ENCODE measurements around the gene ZPR1.

GRCh38 chr11:116775975-116776374 is 11.8 kb downstream of the ZPR1 start:
- TF ChIP-seq CEBPB (IDR thresholded peaks at IDR 0.05; ENCODE audit: low read depth, low read length) = no peak
- no peak for TF ChIP-seq BHLHE40 (IDR thresholded peaks at IDR 0.05; ENCODE audit: low read depth, low read length)
- no peak for TF ChIP-seq CTCF (conservative IDR thresholded peaks at IDR 0.05; ENCODE audit: low read depth, low read length)
- no peak for TF ChIP-seq RAD21 (IDR thresholded peaks at IDR 0.05; ENCODE audit: low read length)
- no peak for TF ChIP-seq NFE2L2 (IDR thresholded peaks at IDR 0.05; ENCODE audit: low read depth, low read length)
- no peak for TF ChIP-seq POLR2A (IDR thresholded peaks at IDR 0.05; ENCODE audit: low read depth, low read length)
- TF ChIP-seq SMC3 (IDR thresholded peaks at IDR 0.05; ENCODE audit: low read depth, low read length) = no peak
- no peak for TF ChIP-seq RCOR1 (IDR thresholded peaks at IDR 0.05; ENCODE audit: insufficient replicate concordance, low read length)
- no peak for TF ChIP-seq FOS (IDR thresholded peaks at IDR 0.05; ENCODE audit: low read depth, low read length)
- no peak for TF ChIP-seq USF2 (IDR thresholded peaks at IDR 0.05; ENCODE audit: low read depth, low read length)
- TF ChIP-seq MXI1 (IDR thresholded peaks at IDR 0.05; ENCODE audit: borderline replicate concordance, low read depth, low read length) = no peak
- TF ChIP-seq CHD1 (IDR thresholded peaks at IDR 0.05; ENCODE audit: low read depth, low read length) = no peak
- no peak for TF ChIP-seq MAFK (IDR thresholded peaks at IDR 0.05; ENCODE audit: low read depth, low read length)
